RCC 7860 (cell line): Measurements from ENCODE around the gene TUBB.

Experiments used
- DNase-seq: peaks from one replicate; pipeline ENCODE4 v3.0.0-alpha.2; 2015; ENCODE audit warnings: low spot score
- FAIRE-seq: peaks from 2 replicates; lab custom pipeline; 2012; peaks lifted over from hg19 to GRCh38; lab: Jason Lieb, UNC

Gene TUBB

GRCh38 chr6:30719791-30720737 is at the start of gene TUBB:
TSS of gene TUBB (plus strand) at chr6:30720352. CDS start at chr6:30720507, 155 bp downstream.
- peak; percentile 51 for FAIRE-seq
- peak; percentile 93 for DNase-seq

GRCh38 chr6:30670760-30671527 is 49.2 kb upstream of the TUBB start:
- no peak for FAIRE-seq
- DNase-seq, result no peak

- peak; percentile 85 for FAIRE-seq
These were observed 47.5 kb upstream of the TUBB start, which contains the start of gene DHX16 for GRCh38 chr6:30672445-30673253. TSS of gene DHX16 (minus strand) at chr6:30673006. CDS start at chr6:30672841, 165 bp downstream.

GRCh38 chr6:30676660-30677285 is 43.4 kb upstream of the TUBB start:
- no peak for DNase-seq
- no peak for FAIRE-seq

More at GRCh38 chr6:30672445-30673253, 47.5 kb upstream of the TUBB start, which contains the start of gene DHX16:
- DNase-seq, result peak; percentile 92

- FAIRE-seq (no peak), DNase-seq (peak; percentile 37)
These were observed 41.0 kb upstream of the TUBB start for GRCh38 chr6:30678964-30679726.

GRCh38 chr6:30679765-30680535 is 40.2 kb upstream of the TUBB start:
- FAIRE-seq (no peak), DNase-seq (no peak)

GRCh38 chr6:30681766-30682142 is 38.4 kb upstream of the TUBB start:
- no peak for DNase-seq
- no peak for FAIRE-seq

- FAIRE-seq, result peak; percentile 58
- DNase-seq, result peak; percentile 79
These were observed 37.7 kb upstream of the TUBB start for GRCh38 chr6:30682143-30683117.

GRCh38 chr6:30683183-30683979 is 36.8 kb upstream of the TUBB start:
- FAIRE-seq, result no peak
- DNase-seq, result peak; percentile 31

GRCh38 chr6:30683980-30684338 is 36.2 kb upstream of the TUBB start:
- DNase-seq (no peak), FAIRE-seq (no peak)

- DNase-seq (peak; percentile 29), FAIRE-seq (no peak)
These were observed 35.6 kb upstream of the TUBB start for GRCh38 chr6:30684386-30685156.

- peak; percentile 23 for DNase-seq
- FAIRE-seq, result no peak
These were observed 34.8 kb upstream of the TUBB start for GRCh38 chr6:30685157-30686008.

- FAIRE-seq (no peak), DNase-seq (peak; percentile 13)
These were observed 33.9 kb upstream of the TUBB start, which contains the start of gene PPP1R18 for GRCh38 chr6:30686009-30686907. TSS of gene PPP1R18 (minus strand) at chr6:30686645. CDS start at chr6:30686018, 627 bp downstream.
